Measurements from ENCODE around the gene RNF166.

RNF166 gene

GRCh38 chr16:88706965-88707826, 988 bp upstream of the RNF166 start:
- no peak for DNase-seq (ENCODE audit: low read depth)

GRCh38 chr16:88705801-88706228, 393 bp downstream of the RNF166 start:
- no peak for DNase-seq (ENCODE audit: low read depth)

GRCh38 chr16:88705076-88705684, 1.0 kb downstream of the RNF166 start:
- DNase-seq (ENCODE audit: low read depth), result peak; percentile 6

- DNase-seq (ENCODE audit: low read depth), result no peak
These were observed 2.5 kb downstream of the RNF166 start for GRCh38 chr16:88703486-88704309.

- no peak for DNase-seq (ENCODE audit: low read depth)
These were observed 3.6 kb downstream of the RNF166 start for GRCh38 chr16:88702371-88703210.

- DNase-seq (ENCODE audit: low read depth), result no peak
These were observed 4.4 kb downstream of the RNF166 start for GRCh38 chr16:88701581-88702370.

- peak; percentile 16 for DNase-seq (ENCODE audit: low read depth)
These were observed 5.3 kb downstream of the RNF166 start for GRCh38 chr16:88700636-88701482.

GRCh38 chr16:88700322-88700635, 5.9 kb downstream of the RNF166 start:
- DNase-seq (ENCODE audit: low read depth), result no peak

GRCh38 chr16:88699180-88699579, 7.0 kb downstream of the RNF166 start:
- no peak for DNase-seq (ENCODE audit: low read depth)

GRCh38 chr16:88698646-88699045, 7.6 kb downstream of the RNF166 start:
- DNase-seq (ENCODE audit: low read depth), result no peak

- DNase-seq (ENCODE audit: low read depth), result no peak
These were observed 8.2 kb downstream of the RNF166 start for GRCh38 chr16:88697831-88698615.

GRCh38 chr16:88697116-88697830, 8.9 kb downstream of the RNF166 start:
- no peak for DNase-seq (ENCODE audit: low read depth)

GRCh38 chr16:88696441-88696840, 9.8 kb downstream of the RNF166 start:
- DNase-seq (ENCODE audit: low read depth), result no peak

- no peak for DNase-seq (ENCODE audit: low read depth)
These were observed 10.5 kb downstream of the RNF166 start for GRCh38 chr16:88695753-88696152.

GRCh38 chr16:88695218-88695617, 11.0 kb downstream of the RNF166 start:
- DNase-seq (ENCODE audit: low read depth), result no peak

GRCh38 chr16:88694221-88695087, 11.8 kb downstream of the RNF166 start:
- DNase-seq (ENCODE audit: low read depth), result no peak

- no peak for DNase-seq (ENCODE audit: low read depth)
These were observed 12.6 kb downstream of the RNF166 start for GRCh38 chr16:88693420-88694177.

Measured in GM04503 (cell line).